Measurements from ENCODE around the gene PRUNE2. TPM values are rescaled to one million over a fixed set of nuclear protein-coding genes. Genes with fewer than 3 reads are reported as not detected.

PRUNE2 gene
- total and polyA plus RNA-seq, 2 of the 13 experiments (the other 11 are each of a cell fraction or from before 2014, with no cell fraction given) = 0.02 TPM; not detected in 1

DNA sequence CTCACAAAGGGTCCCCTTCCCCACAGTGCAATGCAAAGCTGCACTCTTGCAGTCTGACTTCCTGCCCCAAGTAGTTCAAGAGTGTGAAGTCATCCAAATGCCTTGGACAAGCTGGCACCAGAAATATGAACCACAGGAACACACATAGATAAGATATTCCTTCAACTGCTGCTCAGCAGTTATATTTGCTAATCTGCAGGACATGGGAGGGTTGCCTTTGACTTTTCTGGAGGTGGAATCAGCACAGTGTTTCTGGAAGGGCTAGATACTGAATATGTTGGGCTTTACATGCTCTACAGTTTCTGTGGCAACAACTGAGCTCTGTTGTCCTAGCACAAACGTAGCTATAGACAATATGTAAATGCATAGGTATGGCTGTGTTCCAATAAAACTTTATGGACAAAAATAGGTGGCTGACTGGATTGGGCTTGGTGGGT lies 238.4 kb downstream of the PRUNE2 start:
- ATAC-seq = no peak
- Histone ChIP-seq H2AFZ (ENCODE audit: low read length) (no peak overlapping the region), H3K9ac (ENCODE audit: insufficient read depth, low read depth, low read length) (no peak overlapping the region), H3K27ac (ENCODE audit: extremely low read length, insufficient read depth, low read length) (no peak overlapping the region), H4K20me1 (ENCODE audit: insufficient read depth, low read length) (no peaks in the 10 kb centered on the region), H3K27me3 (ENCODE audit: control insufficient read depth in 1 of 2, insufficient read depth in 2 of 2, low read length in 2 of 2) (no peaks in the 10 kb centered on the region), H3K4me3 (replicated peaks in 1 of 3; ENCODE audit: insufficient read depth in 1 of 3, low read depth in 2 of 3, low read length in 3 of 3) (no peak overlapping the region), H3K36me3 (replicated peaks in 1 of 2; ENCODE audit: control insufficient read depth in 1 of 2, insufficient read depth in 2 of 2, low read length in 2 of 2) (no peaks in the 10 kb centered on the region), H3K4me2 (ENCODE audit: low read depth, low read length) (no peak overlapping the region), H3K9me3 (ENCODE audit: low read length) (no peaks in the 10 kb centered on the region), H3K4me1 (ENCODE audit: insufficient read depth, low read length) (no peaks in the 10 kb centered on the region), H3K79me2 (ENCODE audit: insufficient read depth, low read length) (no peaks in the 10 kb centered on the region)
- ChIA-PET POLR2A (no interaction called here), CTCF (ENCODE audit: low intra/inter-chr PET ratio, low total read pairs) (interaction anchor here (0.9 kb wide), 1 partner anchor 37 kb away, joined by 3 read pairs; no protein-coding TSS in a partner anchor)
- BruUV-seq (replicated peaks) = no TSS peak
- FAIRE-seq = no peak
- WGBS (ENCODE audit: low lambda C conversion rate) = 0% methylated on average over 1 of the region's 1 CpG
- no peak for DNase-seq (ENCODE audit: low spot score)
- TF ChIP-seq, protein P1, sequence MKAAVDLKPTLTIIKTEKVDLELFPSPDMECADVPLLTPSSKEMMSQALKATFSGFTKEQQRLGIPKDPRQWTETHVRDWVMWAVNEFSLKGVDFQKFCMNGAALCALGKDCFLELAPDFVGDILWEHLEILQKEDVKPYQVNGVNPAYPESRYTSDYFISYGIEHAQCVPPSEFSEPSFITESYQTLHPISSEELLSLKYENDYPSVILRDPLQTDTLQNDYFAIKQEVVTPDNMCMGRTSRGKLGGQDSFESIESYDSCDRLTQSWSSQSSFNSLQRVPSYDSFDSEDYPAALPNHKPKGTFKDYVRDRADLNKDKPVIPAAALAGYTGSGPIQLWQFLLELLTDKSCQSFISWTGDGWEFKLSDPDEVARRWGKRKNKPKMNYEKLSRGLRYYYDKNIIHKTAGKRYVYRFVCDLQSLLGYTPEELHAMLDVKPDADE (CRISPR knock-in tag; IDR thresholded peaks at IDR 0.05) = no peak
- TF ChIP-seq SALL1 (CRISPR knock-in tag; IDR thresholded peaks at IDR 0.05) = no peak
- no peak for TF ChIP-seq HOXA5 (CRISPR knock-in tag; IDR thresholded peaks at IDR 0.05)
- no peak for TF ChIP-seq ZNF33B (CRISPR knock-in tag; IDR thresholded peaks at IDR 0.05)
- TF ChIP-seq, protein P2, sequence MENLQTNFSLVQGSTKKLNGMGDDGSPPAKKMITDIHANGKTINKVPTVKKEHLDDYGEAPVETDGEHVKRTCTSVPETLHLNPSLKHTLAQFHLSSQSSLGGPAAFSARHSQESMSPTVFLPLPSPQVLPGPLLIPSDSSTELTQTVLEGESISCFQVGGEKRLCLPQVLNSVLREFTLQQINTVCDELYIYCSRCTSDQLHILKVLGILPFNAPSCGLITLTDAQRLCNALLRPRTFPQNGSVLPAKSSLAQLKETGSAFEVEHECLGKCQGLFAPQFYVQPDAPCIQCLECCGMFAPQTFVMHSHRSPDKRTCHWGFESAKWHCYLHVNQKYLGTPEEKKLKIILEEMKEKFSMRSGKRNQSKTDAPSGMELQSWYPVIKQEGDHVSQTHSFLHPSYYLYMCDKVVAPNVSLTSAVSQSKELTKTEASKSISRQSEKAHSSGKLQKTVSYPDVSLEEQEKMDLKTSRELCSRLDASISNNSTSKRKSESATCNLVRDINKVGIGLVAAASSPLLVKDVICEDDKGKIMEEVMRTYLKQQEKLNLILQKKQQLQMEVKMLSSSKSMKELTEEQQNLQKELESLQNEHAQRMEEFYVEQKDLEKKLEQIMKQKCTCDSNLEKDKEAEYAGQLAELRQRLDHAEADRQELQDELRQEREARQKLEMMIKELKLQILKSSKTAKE (CRISPR knock-in tag; IDR thresholded peaks at IDR 0.05; ENCODE audit: borderline replicate concordance) = no peak
- no peak for TF ChIP-seq ZNF367 (CRISPR knock-in tag; IDR thresholded peaks at IDR 0.05; ENCODE audit: borderline replicate concordance)
- no peak for TF ChIP-seq PRMT3 (CRISPR knock-in tag; IDR thresholded peaks at IDR 0.05; ENCODE audit: borderline replicate concordance, low read depth)
- TF ChIP-seq ZNF10 (CRISPR knock-in tag; IDR thresholded peaks at IDR 0.05; ENCODE audit: borderline replicate concordance, low read depth) = no peak
- no peak for TF ChIP-seq CC2D1A (CRISPR knock-in tag; IDR thresholded peaks at IDR 0.05)
- TF ChIP-seq, protein P3, sequence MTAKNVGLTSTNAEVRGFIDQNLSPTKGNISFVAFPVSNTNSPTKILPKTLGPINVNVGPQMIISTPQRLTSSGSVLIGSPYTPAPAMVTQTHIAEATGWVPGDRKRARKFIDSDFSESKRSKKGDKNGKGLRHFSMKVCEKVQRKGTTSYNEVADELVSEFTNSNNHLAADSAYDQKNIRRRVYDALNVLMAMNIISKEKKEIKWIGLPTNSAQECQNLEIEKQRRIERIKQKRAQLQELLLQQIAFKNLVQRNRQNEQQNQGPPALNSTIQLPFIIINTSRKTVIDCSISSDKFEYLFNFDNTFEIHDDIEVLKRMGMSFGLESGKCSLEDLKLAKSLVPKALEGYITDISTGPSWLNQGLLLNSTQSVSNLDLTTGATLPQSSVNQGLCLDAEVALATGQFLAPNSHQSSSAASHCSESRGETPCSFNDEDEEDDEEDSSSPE (CRISPR knock-in tag; IDR thresholded peaks at IDR 0.05) = no peak
- TF ChIP-seq, protein P4, sequence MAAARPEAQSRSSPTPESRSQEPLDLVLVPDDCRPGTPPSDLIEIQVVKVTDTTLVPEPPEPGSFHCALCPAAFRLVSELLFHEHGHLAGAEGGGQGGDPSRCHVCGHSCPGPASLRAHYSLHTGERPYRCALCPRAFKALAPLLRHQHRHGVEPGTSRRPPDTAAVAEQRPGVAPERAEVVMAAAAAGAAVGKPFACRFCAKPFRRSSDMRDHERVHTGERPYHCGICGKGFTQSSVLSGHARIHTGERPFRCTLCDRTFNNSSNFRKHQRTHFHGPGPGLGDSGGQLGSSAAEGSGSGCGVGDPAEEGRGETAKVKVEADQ (CRISPR knock-in tag; IDR thresholded peaks at IDR 0.05; ENCODE audit: borderline replicate concordance) = no peak
- TF ChIP-seq NFYC (CRISPR knock-in tag; IDR thresholded peaks at IDR 0.05) = no peak
- TF ChIP-seq, protein P5, sequence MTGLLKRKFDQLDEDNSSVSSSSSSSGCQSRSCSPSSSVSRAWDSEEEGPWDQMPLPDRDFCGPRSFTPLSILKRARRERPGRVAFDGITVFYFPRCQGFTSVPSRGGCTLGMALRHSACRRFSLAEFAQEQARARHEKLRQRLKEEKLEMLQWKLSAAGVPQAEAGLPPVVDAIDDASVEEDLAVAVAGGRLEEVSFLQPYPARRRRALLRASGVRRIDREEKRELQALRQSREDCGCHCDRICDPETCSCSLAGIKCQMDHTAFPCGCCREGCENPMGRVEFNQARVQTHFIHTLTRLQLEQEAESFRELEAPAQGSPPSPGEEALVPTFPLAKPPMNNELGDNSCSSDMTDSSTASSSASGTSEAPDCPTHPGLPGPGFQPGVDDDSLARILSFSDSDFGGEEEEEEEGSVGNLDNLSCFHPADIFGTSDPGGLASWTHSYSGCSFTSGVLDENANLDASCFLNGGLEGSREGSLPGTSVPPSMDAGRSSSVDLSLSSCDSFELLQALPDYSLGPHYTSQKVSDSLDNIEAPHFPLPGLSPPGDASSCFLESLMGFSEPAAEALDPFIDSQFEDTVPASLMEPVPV (CRISPR knock-in tag; IDR thresholded peaks at IDR 0.05) = no peak
- in situ Hi-C loops (cut with HindIII; ENCODE audit: extremely low pct_ligation_motif_present, low pct_unique_long_range_greater_than_20kb) (loop anchor here (5.0 kb wide), 1 partner anchor 40 kb away; no protein-coding TSS in a partner anchor), intact Hi-C loops (cut with micrococcal nuclease; ENCODE audit: unreplicated experiment) (loop anchor here (2.0 kb wide), 1 partner anchor 37 kb away; no protein-coding TSS in a partner anchor)

Measured in HepG2 (cell line).